Measurements from ENCODE around the gene INHBE. TPM values are rescaled to one million over a fixed set of nuclear protein-coding genes. Genes with fewer than 3 reads are reported as not detected.
A peak's percentile ranks its signal among the peaks of the same experiment; 100 is the strongest.

The INHBE gene
- total and polyA plus RNA-seq, 8 donors: not detected

DNA sequence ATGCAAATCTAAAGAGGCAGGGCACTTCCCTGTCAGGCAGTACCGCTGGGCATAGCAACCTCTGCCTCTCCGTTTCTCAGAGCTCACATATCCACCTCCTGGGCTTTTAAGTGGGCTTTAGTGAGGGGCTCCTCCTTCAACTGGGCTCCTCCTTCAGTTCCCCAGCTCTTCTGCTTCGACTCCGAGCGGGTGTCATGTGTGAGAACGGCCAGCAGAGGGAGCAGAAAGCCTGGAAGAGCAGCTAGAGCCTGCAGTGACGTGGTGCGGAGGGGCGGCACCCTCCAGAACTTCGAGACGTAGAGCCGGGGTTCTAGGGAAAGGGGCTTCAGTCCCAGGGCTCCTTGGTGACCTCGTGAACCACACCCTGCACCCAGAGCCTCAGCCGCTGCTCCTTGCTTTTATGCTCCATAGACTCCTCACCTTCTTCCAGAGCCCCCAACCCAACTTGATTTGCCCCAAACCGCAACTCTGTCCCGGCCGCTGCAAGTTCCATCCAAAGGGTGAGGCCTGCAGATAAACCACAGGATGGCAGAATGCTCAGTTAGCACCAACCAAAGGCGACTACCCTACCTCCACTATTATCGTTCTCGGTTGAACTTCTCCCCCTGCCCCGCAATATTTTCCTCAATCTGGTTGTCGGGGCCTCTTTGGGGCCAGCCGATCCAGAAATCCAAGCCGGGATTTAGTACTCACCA, 4.1 kb downstream of the INHBE start:
- 0 to 1% (median 0%) methylated on average over 19 to 24 of the region's 24 CpGs for WGBS, 5 donors
- Histone ChIP-seq H3K36me3 (no peaks in the 10 kb centered on the region), H3K27me3 (peaks cover 0 to 43% (median 13%) of the 10 kb centered on the region in 3 donors), H3K4me3 (peak overlapping the region; percentile 55 to 69 (median 61)), H3K9me3 (no peaks in the 10 kb centered on the region), H3K27ac (peak overlapping the region; percentile 51 to 81 (median 73)), H3K4me1 (peaks cover 30 to 53% (median 43%) of the 10 kb centered on the region in 4 donors)
- DNase-seq: peak; percentile 94 to 98
- intact Hi-C loops (cut with DNase I; ENCODE audit: low total_unique reads): no loop called here
- TF ChIP-seq POLR2A (IDR thresholded peaks at IDR 0.05) (no peak), EP300 (IDR thresholded peaks at IDR 0.05) (no peak), POLR2AphosphoS5 (IDR thresholded peaks at IDR 0.05) (peak in 2 of 3 donors; percentile 13 to 52)
- TF ChIP-seq, protein P1, sequence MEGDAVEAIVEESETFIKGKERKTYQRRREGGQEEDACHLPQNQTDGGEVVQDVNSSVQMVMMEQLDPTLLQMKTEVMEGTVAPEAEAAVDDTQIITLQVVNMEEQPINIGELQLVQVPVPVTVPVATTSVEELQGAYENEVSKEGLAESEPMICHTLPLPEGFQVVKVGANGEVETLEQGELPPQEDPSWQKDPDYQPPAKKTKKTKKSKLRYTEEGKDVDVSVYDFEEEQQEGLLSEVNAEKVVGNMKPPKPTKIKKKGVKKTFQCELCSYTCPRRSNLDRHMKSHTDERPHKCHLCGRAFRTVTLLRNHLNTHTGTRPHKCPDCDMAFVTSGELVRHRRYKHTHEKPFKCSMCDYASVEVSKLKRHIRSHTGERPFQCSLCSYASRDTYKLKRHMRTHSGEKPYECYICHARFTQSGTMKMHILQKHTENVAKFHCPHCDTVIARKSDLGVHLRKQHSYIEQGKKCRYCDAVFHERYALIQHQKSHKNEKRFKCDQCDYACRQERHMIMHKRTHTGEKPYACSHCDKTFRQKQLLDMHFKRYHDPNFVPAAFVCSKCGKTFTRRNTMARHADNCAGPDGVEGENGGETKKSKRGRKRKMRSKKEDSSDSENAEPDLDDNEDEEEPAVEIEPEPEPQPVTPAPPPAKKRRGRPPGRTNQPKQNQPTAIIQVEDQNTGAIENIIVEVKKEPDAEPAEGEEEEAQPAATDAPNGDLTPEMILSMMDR (IDR thresholded peaks at IDR 0.05): peak in 5 of 7 experiments; percentile 96 to 98 (median 97)

DNA sequence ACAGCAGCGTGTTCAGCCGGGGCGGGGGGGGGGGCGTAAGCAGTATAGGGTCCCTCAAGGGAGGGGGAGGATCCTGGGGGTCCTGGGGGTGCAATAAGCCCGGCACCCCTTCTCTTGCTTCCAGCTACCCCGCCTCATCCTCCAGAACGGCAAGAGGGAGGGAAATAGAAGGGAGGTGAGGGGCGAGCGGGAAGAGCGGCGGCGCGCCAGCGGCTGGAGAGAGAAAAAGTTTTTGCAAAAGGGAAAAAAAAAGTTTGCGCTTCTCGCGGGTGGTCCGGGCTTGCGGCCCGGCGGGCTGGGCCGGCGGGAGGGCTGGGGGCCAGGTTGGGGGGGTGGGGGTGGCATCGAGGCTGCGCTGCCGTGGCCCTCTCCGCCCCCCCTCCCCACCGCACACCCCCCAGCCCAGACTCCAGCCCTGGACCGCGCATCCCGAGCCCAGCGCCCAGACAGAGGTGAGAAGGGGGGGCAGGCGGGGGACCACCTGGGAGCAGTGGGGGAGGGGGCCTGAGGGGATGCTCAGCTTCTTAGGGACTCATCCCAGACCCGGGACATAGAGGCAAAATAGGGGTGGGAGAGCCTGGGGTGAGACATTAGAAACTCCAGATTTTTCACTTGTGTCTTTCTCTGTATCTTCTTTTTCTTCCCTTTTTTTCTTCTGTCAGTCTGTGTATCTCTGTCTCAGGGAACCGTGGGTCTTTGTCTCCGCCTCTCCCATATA, 4.8 kb downstream of the INHBE start, which contains the start of gene GLI1:
GLI1 (plus strand) TSS at position 36 of the 718 bp plus-strand sequence. CDS start 3,907 bp downstream, outside the sequence.
- peak within 1 kb of the TSS; percentile 55 to 69 (median 61) for H3K4me3 ChIP-seq
- H3K27me3 ChIP-seq: peaks cover 0 to 42% (median 13%) of the 10 kb centered on the region in 3 donors
- WGBS, 5 donors: 1 to 2% (median 1%) methylated on average over 21 to 36 of the region's 36 CpGs
- intact Hi-C loops (cut with DNase I; ENCODE audit: low total_unique reads): no loop called here
- TF ChIP-seq EP300 (IDR thresholded peaks at IDR 0.05): no peak
- TF ChIP-seq POLR2A (IDR thresholded peaks at IDR 0.05): no peak
- no peak for TF ChIP-seq POLR2AphosphoS5 (IDR thresholded peaks at IDR 0.05)
- TF ChIP-seq, protein P1 (IDR thresholded peaks at IDR 0.05): no peak
- peaks cover 30 to 53% (median 43%) of the 10 kb centered on the region in 4 donors for H3K4me1 ChIP-seq
- H3K36me3 ChIP-seq: no peaks in the 10 kb centered on the region
- H3K27ac ChIP-seq: peak within 1 kb of the TSS; percentile 51 to 81 (median 79)
- no peaks in the 10 kb centered on the region for H3K9me3 ChIP-seq
- DNase-seq: peak in 1 of 2 donors; percentile 59

DNA sequence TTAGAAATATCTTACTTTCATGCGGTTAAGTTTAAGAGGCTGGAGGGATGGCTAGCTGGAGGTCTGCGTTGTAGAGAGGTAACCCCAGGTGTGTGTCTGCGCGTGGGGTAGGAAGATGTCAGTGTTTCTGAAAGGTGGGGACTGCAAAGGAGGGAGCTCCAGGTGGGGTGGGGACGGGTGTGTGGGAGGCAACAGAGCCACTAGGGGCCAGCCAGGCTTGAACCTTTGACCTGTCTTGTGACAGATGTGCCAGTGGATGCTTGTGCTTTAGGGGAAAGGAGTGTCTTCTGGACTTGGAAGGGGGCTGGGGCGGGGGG, 5.3 kb downstream of the INHBE start:
- H3K9me3 ChIP-seq: no peaks in the 10 kb centered on the region
- intact Hi-C loops (cut with DNase I; ENCODE audit: low total_unique reads): no loop called here
- H3K4me1 ChIP-seq: peaks cover 30 to 53% (median 43%) of the 10 kb centered on the region in 4 donors
- no peaks in the 10 kb centered on the region for H3K36me3 ChIP-seq
- H3K27ac ChIP-seq: peak overlapping the region in 4 of 5 donors; percentile 20 to 81 (median 79)
- TF ChIP-seq, protein P1 (IDR thresholded peaks at IDR 0.05): no peak
- TF ChIP-seq EP300 (IDR thresholded peaks at IDR 0.05): no peak
- TF ChIP-seq POLR2A (IDR thresholded peaks at IDR 0.05): no peak
- no peak for TF ChIP-seq POLR2AphosphoS5 (IDR thresholded peaks at IDR 0.05)
- peak overlapping the region; percentile 55 to 69 (median 61) for H3K4me3 ChIP-seq
- 1 to 6% (median 2%) methylated on average over 5 to 6 of the region's 6 CpGs for WGBS, 5 donors
- H3K27me3 ChIP-seq: peaks cover 0 to 41% (median 13%) of the 10 kb centered on the region in 3 donors
- DNase-seq: no peak

DNA sequence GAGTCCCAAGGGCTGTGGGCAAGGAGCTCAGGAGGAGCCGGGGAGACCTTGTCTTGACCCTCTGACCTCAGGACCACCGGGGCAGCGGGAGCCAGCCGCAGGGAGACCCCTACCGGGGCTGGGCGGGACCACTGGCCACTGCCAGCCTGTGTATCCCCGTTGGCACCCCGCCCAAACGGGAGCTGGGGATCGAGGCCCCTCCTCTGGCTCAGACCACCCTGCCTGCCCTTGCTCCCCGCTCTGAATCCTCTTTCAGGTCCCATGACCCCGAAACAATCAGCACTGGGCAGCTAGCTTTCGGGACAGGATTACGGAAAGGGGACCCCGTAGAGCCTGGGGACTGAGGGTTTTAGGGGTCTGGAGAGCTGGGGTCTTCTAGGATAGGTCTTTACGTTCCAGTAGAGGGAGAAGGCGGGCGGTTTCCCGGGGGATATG, 5.8 kb downstream of the INHBE start:
- Histone ChIP-seq H3K9me3 (no peaks in the 10 kb centered on the region), H3K4me3 (peak overlapping the region; percentile 55 to 69 (median 61)), H3K27me3 (peaks cover 0 to 36% (median 13%) of the 10 kb centered on the region in 3 donors), H3K4me1 (peaks cover 30 to 49% (median 42%) of the 10 kb centered on the region in 4 donors), H3K27ac (peak overlapping the region; percentile 20 to 81 (median 79)), H3K36me3 (no peaks in the 10 kb centered on the region)
- peak in 1 of 2 donors; percentile 63 for DNase-seq
- TF ChIP-seq EP300 (IDR thresholded peaks at IDR 0.05) (no peak), POLR2AphosphoS5 (IDR thresholded peaks at IDR 0.05) (no peak), POLR2A (IDR thresholded peaks at IDR 0.05) (no peak)
- TF ChIP-seq, protein P1 (IDR thresholded peaks at IDR 0.05): no peak
- intact Hi-C loops (cut with DNase I; ENCODE audit: low total_unique reads): no loop called here
- 1 to 4% (median 2%) methylated on average over 13 to 19 of the region's 19 CpGs for WGBS, 5 donors

Data from stomach (tissue), 9 donors.